Osteocyte (in vitro differentiated cells): ENCODE data around the gene ROBO4. TPM values are rescaled to one million over a fixed set of nuclear protein-coding genes. Genes with fewer than 3 reads are reported as not detected.

Experiments
- DNase-seq: peaks from one replicate; pipeline ENCODE4 v3.0.0; 2021; ENCODE audit warnings: mixed read lengths; ENCODE audit not compliant: unreplicated experiment; ENCODE audit errors: extremely low spot score
- H3K27ac Mint-ChIP-seq: one replicate; pipeline ENCODE4 v1.8.0; 2021; ENCODE audit warnings: mild to moderate bottlenecking, mixed read lengths; ENCODE audit not compliant: unreplicated experiment
- H3K27me3 Mint-ChIP-seq: one replicate; pipeline ENCODE4 v1.8.0; 2021; ENCODE audit warnings: mixed read lengths; ENCODE audit not compliant: unreplicated experiment
- H3K36me3 Mint-ChIP-seq: one replicate; pipeline ENCODE4 v1.8.0; 2021; ENCODE audit warnings: mixed read lengths; ENCODE audit not compliant: unreplicated experiment
- H3K4me1 Mint-ChIP-seq: one replicate; pipeline ENCODE4 v1.8.0; 2021; ENCODE audit warnings: mixed read lengths; ENCODE audit not compliant: unreplicated experiment
- H3K4me3 Mint-ChIP-seq: one replicate; pipeline ENCODE4 v1.8.0; 2021; ENCODE audit warnings: mild to moderate bottlenecking, moderate library complexity, mixed read lengths; ENCODE audit not compliant: unreplicated experiment
- H3K9me3 Mint-ChIP-seq: one replicate; pipeline ENCODE4 v1.8.0; 2021; ENCODE audit warnings: mixed read lengths; ENCODE audit not compliant: unreplicated experiment
- CTCF ChIP-seq: fragments of 200-600 bp; sonication (generic); IDR thresholded peaks from 2 replicates; pipeline ENCODE4 v1.5.0; 2021; ENCODE audit warnings: antibody characterized with exemption, mild to moderate bottlenecking, moderate library complexity
- total RNA-seq: library from RNA; stranded (reverse); gene quantifications from 2 replicates; pipeline ENCODE4 v1.2.1, GENCODE V29; 2021

The ROBO4 gene
- total RNA-seq, 1 donor from 2014 or later, result 0.56 TPM

DNA sequence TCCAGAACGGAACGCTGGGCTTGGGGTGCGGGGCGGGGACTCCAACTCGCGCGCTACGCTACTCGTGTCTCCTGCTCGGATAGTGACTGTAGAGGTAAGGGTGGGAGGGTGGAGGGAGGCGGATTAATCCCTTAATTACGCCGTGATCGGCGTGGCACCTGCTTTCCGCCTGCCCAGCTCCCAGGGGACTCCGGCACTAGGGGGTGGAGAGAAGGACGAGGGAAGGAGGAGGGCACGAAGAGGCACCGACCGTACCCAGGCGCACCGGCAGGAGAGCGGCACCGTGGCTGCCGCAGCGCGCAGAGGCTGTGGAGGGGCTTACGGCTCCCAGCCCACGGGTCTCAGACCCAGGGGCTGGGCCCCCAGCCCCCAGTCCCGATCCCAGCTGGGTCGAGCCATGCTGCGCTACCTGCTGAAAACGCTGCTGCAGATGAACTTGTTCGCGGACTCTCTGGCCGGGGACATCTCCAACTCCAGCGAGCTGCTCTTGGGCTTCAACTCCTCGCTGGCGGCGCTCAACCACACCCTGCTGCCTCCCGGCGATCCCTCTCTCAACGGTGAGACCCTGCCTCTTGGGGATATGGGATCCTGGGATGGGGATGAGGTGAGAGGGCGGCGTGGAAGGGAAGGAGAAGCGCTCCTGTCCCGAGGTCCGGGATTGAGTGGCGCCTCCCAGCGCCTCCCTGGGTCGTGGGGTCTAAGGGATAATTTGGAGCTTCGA lies 32.3 kb downstream of the ROBO4 start, which contains the start of gene ROBO3:
ROBO3 (plus strand) TSS at position 252 of the 721 bp plus-strand sequence; CDS start at position 398, 146 bp downstream.
- H3K27ac Mint-ChIP-seq, result no peak within 1 kb of the TSS
- no peak for DNase-seq
- H3K27me3 Mint-ChIP-seq, result peaks cover 95% of the 10 kb centered on the region
- no peaks in the 10 kb centered on the region for H3K9me3 Mint-ChIP-seq
- no peaks in the 10 kb centered on the region for H3K36me3 Mint-ChIP-seq
- peak within 1 kb of the TSS; percentile 69 for H3K4me3 Mint-ChIP-seq
- peaks cover 26% of the 10 kb centered on the region for H3K4me1 Mint-ChIP-seq
- TF ChIP-seq CTCF, result no peak

DNA sequence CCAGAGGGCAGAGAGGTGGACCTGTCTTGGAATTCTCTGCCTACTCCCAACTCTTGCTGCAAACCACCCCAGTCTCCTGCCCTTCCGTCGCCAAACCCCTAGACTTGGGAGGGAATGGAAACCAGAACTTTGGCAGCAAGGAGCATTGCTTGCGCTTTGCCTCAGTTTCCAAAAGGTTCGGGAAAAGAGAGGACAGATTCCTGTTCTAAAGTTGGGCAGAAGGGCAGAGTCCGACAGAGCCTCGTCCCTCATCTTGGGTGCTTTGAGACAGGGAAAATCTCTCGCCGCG lies 32.8 kb downstream of the ROBO4 start:
- Mint-ChIP-seq H3K36me3 (no peaks in the 10 kb centered on the region), H3K4me1 (peaks cover 26% of the 10 kb centered on the region), H3K4me3 (no peak overlapping the region), H3K27ac (no peak overlapping the region), H3K9me3 (no peaks in the 10 kb centered on the region), H3K27me3 (peaks cover 92% of the 10 kb centered on the region)
- no peak for DNase-seq
- TF ChIP-seq CTCF, result no peak

- H3K4me3 Mint-ChIP-seq, result no peak overlapping the region
Measured at GRCh38 chr11:124864176-124864891, 33.3 kb downstream of the ROBO4 start.

GRCh38 chr11:124863826-124864165 lies 33.9 kb downstream of the ROBO4 start:
- Mint-ChIP-seq H3K9me3 (no peaks in the 10 kb centered on the region), H3K36me3 (no peaks in the 10 kb centered on the region), H3K4me1 (peaks cover 23% of the 10 kb centered on the region), H3K27ac (no peak overlapping the region), H3K4me3 (no peak overlapping the region), H3K27me3 (peaks cover 86% of the 10 kb centered on the region)
- TF ChIP-seq CTCF, result no peak
- DNase-seq, result no peak

More at GRCh38 chr11:124864176-124864891, 33.3 kb downstream of the ROBO4 start:
- H3K4me1 Mint-ChIP-seq, result peaks cover 24% of the 10 kb centered on the region
- H3K27me3 Mint-ChIP-seq, result peaks cover 91% of the 10 kb centered on the region
- DNase-seq, result no peak
- TF ChIP-seq CTCF, result no peak
- H3K9me3 Mint-ChIP-seq, result no peaks in the 10 kb centered on the region
- no peak overlapping the region for H3K27ac Mint-ChIP-seq
- no peaks in the 10 kb centered on the region for H3K36me3 Mint-ChIP-seq

GRCh38 chr11:124863137-124863825 lies 34.4 kb downstream of the ROBO4 start:
- H3K9me3 Mint-ChIP-seq, result no peaks in the 10 kb centered on the region
- peaks cover 81% of the 10 kb centered on the region for H3K27me3 Mint-ChIP-seq
- peaks cover 23% of the 10 kb centered on the region for H3K4me1 Mint-ChIP-seq
- no peaks in the 10 kb centered on the region for H3K36me3 Mint-ChIP-seq
- no peak for DNase-seq
- H3K4me3 Mint-ChIP-seq, result peak overlapping the region; percentile 35
- no peak overlapping the region for H3K27ac Mint-ChIP-seq
- TF ChIP-seq CTCF, result no peak
